ENCODE measurements around the gene CHCHD6.

CHCHD6 gene

GRCh38 chr3:126939733-126940132 lies 235.7 kb downstream of the CHCHD6 start:
- no peak for TF ChIP-seq JUND (IDR thresholded peaks at IDR 0.05; ENCODE audit: low read depth)
- in situ Hi-C loops (cut with HindIII; ENCODE audit: low pct_unique_long_range_greater_than_20kb, low sequenced_read_pairs), result no loop called here
- no peak for DNase-seq (ENCODE audit: low read depth in 1 of 2, low spot score in 1 of 2)

- no peak for DNase-seq (ENCODE audit: low read depth in 1 of 2, low spot score in 1 of 2)
- in situ Hi-C loops (cut with HindIII; ENCODE audit: low pct_unique_long_range_greater_than_20kb, low sequenced_read_pairs), result no loop called here
- no peak for TF ChIP-seq JUND (IDR thresholded peaks at IDR 0.05; ENCODE audit: low read depth)
Measured at GRCh38 chr3:126941721-126942270, 237.8 kb downstream of the CHCHD6 start.

GRCh38 chr3:126944089-126944965 lies 240.3 kb downstream of the CHCHD6 start:
- DNase-seq (ENCODE audit: low read depth in 1 of 2, low spot score in 1 of 2), result no peak
- TF ChIP-seq JUND (IDR thresholded peaks at IDR 0.05; ENCODE audit: low read depth), result no peak
- in situ Hi-C loops (cut with HindIII; ENCODE audit: low pct_unique_long_range_greater_than_20kb, low sequenced_read_pairs), result no loop called here

- no peak for DNase-seq (ENCODE audit: low read depth in 1 of 2, low spot score in 1 of 2)
- in situ Hi-C loops (cut with HindIII; ENCODE audit: low pct_unique_long_range_greater_than_20kb, low sequenced_read_pairs), result no loop called here
- no peak for TF ChIP-seq JUND (IDR thresholded peaks at IDR 0.05; ENCODE audit: low read depth)
Measured at GRCh38 chr3:126945171-126945721, 241.2 kb downstream of the CHCHD6 start.

GRCh38 chr3:126945891-126946290 lies 241.9 kb downstream of the CHCHD6 start:
- DNase-seq (ENCODE audit: low read depth in 1 of 2, low spot score in 1 of 2), result no peak
- in situ Hi-C loops (cut with HindIII; ENCODE audit: low pct_unique_long_range_greater_than_20kb, low sequenced_read_pairs), result no loop called here
- TF ChIP-seq JUND (IDR thresholded peaks at IDR 0.05; ENCODE audit: low read depth), result no peak

- in situ Hi-C loops (cut with HindIII; ENCODE audit: low pct_unique_long_range_greater_than_20kb, low sequenced_read_pairs), result no loop called here
- no peak for DNase-seq (ENCODE audit: low read depth in 1 of 2, low spot score in 1 of 2)
- no peak for TF ChIP-seq JUND (IDR thresholded peaks at IDR 0.05; ENCODE audit: low read depth)
Measured at GRCh38 chr3:126946405-126946804, 242.4 kb downstream of the CHCHD6 start.

- in situ Hi-C loops (cut with HindIII; ENCODE audit: low pct_unique_long_range_greater_than_20kb, low sequenced_read_pairs), result no loop called here
- TF ChIP-seq JUND (IDR thresholded peaks at IDR 0.05; ENCODE audit: low read depth), result no peak
Measured at GRCh38 chr3:126947429-126947828, 243.4 kb downstream of the CHCHD6 start.

GRCh38 chr3:126948980-126949535 lies 245.0 kb downstream of the CHCHD6 start:
- in situ Hi-C loops (cut with HindIII; ENCODE audit: low pct_unique_long_range_greater_than_20kb, low sequenced_read_pairs), result no loop called here
- no peak for DNase-seq (ENCODE audit: low read depth in 1 of 2, low spot score in 1 of 2)
- TF ChIP-seq JUND (IDR thresholded peaks at IDR 0.05; ENCODE audit: low read depth), result no peak

More at GRCh38 chr3:126947429-126947828, 243.4 kb downstream of the CHCHD6 start:
- no peak for DNase-seq (ENCODE audit: low read depth in 1 of 2, low spot score in 1 of 2)

GRCh38 chr3:126951561-126951960 lies 247.5 kb downstream of the CHCHD6 start:
- in situ Hi-C loops (cut with HindIII; ENCODE audit: low pct_unique_long_range_greater_than_20kb, low sequenced_read_pairs), result no loop called here
- no peak for DNase-seq (ENCODE audit: low read depth in 1 of 2, low spot score in 1 of 2)
- TF ChIP-seq JUND (IDR thresholded peaks at IDR 0.05; ENCODE audit: low read depth), result no peak

GRCh38 chr3:126952261-126952982 lies 248.4 kb downstream of the CHCHD6 start:
- in situ Hi-C loops (cut with HindIII; ENCODE audit: low pct_unique_long_range_greater_than_20kb, low sequenced_read_pairs), result no loop called here
- no peak for DNase-seq (ENCODE audit: low read depth in 1 of 2, low spot score in 1 of 2)
- TF ChIP-seq JUND (IDR thresholded peaks at IDR 0.05; ENCODE audit: low read depth), result no peak

- TF ChIP-seq JUND (IDR thresholded peaks at IDR 0.05; ENCODE audit: low read depth), result no peak
- in situ Hi-C loops (cut with HindIII; ENCODE audit: low pct_unique_long_range_greater_than_20kb, low sequenced_read_pairs), result no loop called here
- no peak for DNase-seq (ENCODE audit: low read depth in 1 of 2, low spot score in 1 of 2)
Measured at GRCh38 chr3:126952983-126953660, 249.1 kb downstream of the CHCHD6 start.
